Anterior cingulate cortex (tissue), 58 donors: ENCODE results near the gene TOMM70.
"Not testable (repeated sequence)": the region's sequence is repeated elsewhere in the genome, so short reads cannot be mapped to it uniquely, and the experiment has no call there.

Experiments
- DNase-seq, 58 donors: peaks; one replicate each; lab custom pipeline; 2025; lab: John Stamatoyannopoulos, UW

TOMM70 gene

GRCh38 chr3:100400780-100401673 is at the start of gene TOMM70, which contains the start of gene LNP1:
TSS of gene TOMM70 (minus strand) at chr3:100401089. CDS start at chr3:100400949, 140 bp downstream.
TSS of gene LNP1 (plus strand) at chr3:100401539. CDS start at chr3:100429730, 28,191 bp downstream.
- DNase-seq = peak; percentile 84 to 99 (median 96)

GRCh38 chr3:100449214-100449613 is 48.3 kb upstream of the TOMM70 start:
- DNase-seq = no peak

- no peak for DNase-seq
Measured at GRCh38 chr3:100448079-100448478, 47.2 kb upstream of the TOMM70 start.

- DNase-seq = not testable (repeated sequence)
Measured at GRCh38 chr3:100447067-100447466, 46.2 kb upstream of the TOMM70 start.

GRCh38 chr3:100443690-100444089 is 42.8 kb upstream of the TOMM70 start:
- no peak for DNase-seq

GRCh38 chr3:100440895-100441294 is 40.0 kb upstream of the TOMM70 start:
- DNase-seq = no peak

- no peak for DNase-seq
Measured at GRCh38 chr3:100438623-100438974, 37.7 kb upstream of the TOMM70 start.

- no peak for DNase-seq
Measured at GRCh38 chr3:100437721-100438622, 37.1 kb upstream of the TOMM70 start.

GRCh38 chr3:100436951-100437350 is 36.1 kb upstream of the TOMM70 start:
- no peak for DNase-seq

GRCh38 chr3:100429187-100429716 is 28.4 kb upstream of the TOMM70 start:
- no peak for DNase-seq

- DNase-seq = no peak
Measured at GRCh38 chr3:100427699-100428098, 26.8 kb upstream of the TOMM70 start.

- no peak for DNase-seq
Measured at GRCh38 chr3:100426067-100426682, 25.3 kb upstream of the TOMM70 start.

- no peak for DNase-seq
Measured at GRCh38 chr3:100425316-100425715, 24.4 kb upstream of the TOMM70 start.

GRCh38 chr3:100424261-100424660 is 23.4 kb upstream of the TOMM70 start:
- no peak for DNase-seq

- no peak for DNase-seq
Measured at GRCh38 chr3:100423611-100424010, 22.7 kb upstream of the TOMM70 start.

- DNase-seq = no peak
Measured at GRCh38 chr3:100420885-100421284, 20.0 kb upstream of the TOMM70 start.

GRCh38 chr3:100419406-100419805 is 18.5 kb upstream of the TOMM70 start:
- no peak for DNase-seq

GRCh38 chr3:100416863-100417262 is 16.0 kb upstream of the TOMM70 start:
- no peak for DNase-seq

GRCh38 chr3:100416176-100416575 is 15.3 kb upstream of the TOMM70 start:
- DNase-seq = no peak

GRCh38 chr3:100413613-100414012 is 12.7 kb upstream of the TOMM70 start:
- DNase-seq = no peak
